ENCODE data around the gene PDE4D. TPM values are rescaled to one million over a fixed set of nuclear protein-coding genes. Genes with fewer than 3 reads are reported as not detected.

Gene PDE4D
- total and polyA plus RNA-seq, 2 donors (not counting 1 experiment from before 2014, with no cell fraction given) = 14.9 to 171 TPM

DNA sequence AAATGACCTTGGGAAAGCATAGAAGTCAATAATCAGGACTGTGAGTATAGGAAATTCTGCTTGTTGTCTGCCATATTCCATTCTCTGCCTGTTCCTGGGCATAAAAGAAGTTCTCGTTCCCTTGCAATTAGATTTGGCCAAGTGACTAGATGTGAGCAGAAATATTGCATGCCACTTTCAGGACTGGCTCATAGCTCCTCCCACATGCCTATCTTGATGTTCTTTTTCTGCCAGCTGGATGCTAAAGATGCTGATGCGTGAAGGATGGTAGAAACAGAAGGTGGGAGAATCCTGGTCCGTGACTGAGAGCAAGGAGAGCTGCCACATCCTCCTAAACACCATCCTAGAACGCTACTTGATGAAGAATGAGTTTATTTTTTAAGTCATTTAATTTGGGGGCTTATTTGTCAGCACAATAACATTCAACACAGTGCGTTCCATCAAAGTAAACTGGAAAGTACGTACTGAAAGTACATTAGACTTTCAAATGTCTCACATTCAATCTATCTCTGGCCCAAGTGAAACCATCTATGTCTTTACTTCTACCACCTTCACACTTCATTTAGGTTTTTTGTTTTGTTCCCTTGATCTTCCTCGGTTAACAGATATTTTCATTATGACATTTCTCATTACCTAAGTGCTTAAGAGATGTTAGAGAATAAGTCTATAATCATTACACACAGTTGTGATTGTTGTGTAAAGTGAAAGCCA is 662.1 kb downstream of the PDE4D start:
- CTCF ChIA-PET = no interaction called here
- ATAC-seq (ENCODE audit: low read depth) = no peak
- Mint-ChIP-seq H3K27me3 (no peaks in the 10 kb centered on the region), H3K4me1 (no peaks in the 10 kb centered on the region), H3K9me3 (ENCODE audit: insufficient read depth) (no peaks in the 10 kb centered on the region), H3K27ac (no peak overlapping the region), H3K4me3 (no peak overlapping the region)
- no peaks in the 10 kb centered on the region for H3K4me1 ChIP-seq (ENCODE audit: control insufficient read depth in 2 of 2, insufficient read depth in 2 of 2, low read length in 2 of 2)
- intact Hi-C loops (cut with micrococcal nuclease) = no loop called here
- no peak overlapping the region for H3K4me2 ChIP-seq (replicated peaks; ENCODE audit: low read depth, low read length, poor library complexity, severe bottlenecking)
- WGBS (ENCODE audit: insufficient coverage) = no CpG with 5 or more reads among the region's 7 CpGs
- no peak overlapping the region for H3K4me3 ChIP-seq (ENCODE audit: control extremely low read depth in 1 of 5, extremely low read depth in 1 of 5, insufficient read depth in 1 of 5, low read depth in 2 of 5, low read length in 4 of 5)
- H2AFZ ChIP-seq (ENCODE audit: insufficient read depth, low read depth, low read length, poor library complexity, severe bottlenecking) = no peak overlapping the region
- no peaks in the 10 kb centered on the region for H3K27me3 ChIP-seq (replicated peaks in 1 of 4; ENCODE audit: control extremely low read depth in 1 of 4, control insufficient read depth in 3 of 4, insufficient read depth in 4 of 4, low read length in 3 of 4)
- no peaks in the 10 kb centered on the region for H4K20me1 ChIP-seq (ENCODE audit: control insufficient read depth, insufficient read depth, low read length, poor library complexity, severe bottlenecking)
- H3K79me2 ChIP-seq (ENCODE audit: control insufficient read depth, insufficient read depth, low read length) = no peaks in the 10 kb centered on the region
- POLR2A ChIA-PET = no interaction called here
- DNase-seq = no peak
- H3K9ac ChIP-seq (ENCODE audit: low read length) = no peak overlapping the region
- H3K27ac ChIP-seq (ENCODE audit: low read length in 2 of 2) = no peak overlapping the region
- no peaks in the 10 kb centered on the region for H3K9me3 ChIP-seq (ENCODE audit: control extremely low read depth in 1 of 3, control insufficient read depth in 2 of 3, insufficient read depth in 1 of 3, low read length in 2 of 3)
- H3K36me3 ChIP-seq (replicated peaks in 1 of 2; ENCODE audit: control extremely low read depth in 1 of 2, control insufficient read depth in 1 of 2, extremely low read depth in 1 of 2, insufficient read depth in 2 of 2, low read length in 1 of 2) = no peaks in the 10 kb centered on the region
- TF ChIP-seq EZH2 (IDR thresholded peaks at IDR 0.05; ENCODE audit: borderline replicate concordance, insufficient read depth, low read depth, low read length, poor library complexity, severe bottlenecking) = no peak
- TF ChIP-seq, protein P1, sequence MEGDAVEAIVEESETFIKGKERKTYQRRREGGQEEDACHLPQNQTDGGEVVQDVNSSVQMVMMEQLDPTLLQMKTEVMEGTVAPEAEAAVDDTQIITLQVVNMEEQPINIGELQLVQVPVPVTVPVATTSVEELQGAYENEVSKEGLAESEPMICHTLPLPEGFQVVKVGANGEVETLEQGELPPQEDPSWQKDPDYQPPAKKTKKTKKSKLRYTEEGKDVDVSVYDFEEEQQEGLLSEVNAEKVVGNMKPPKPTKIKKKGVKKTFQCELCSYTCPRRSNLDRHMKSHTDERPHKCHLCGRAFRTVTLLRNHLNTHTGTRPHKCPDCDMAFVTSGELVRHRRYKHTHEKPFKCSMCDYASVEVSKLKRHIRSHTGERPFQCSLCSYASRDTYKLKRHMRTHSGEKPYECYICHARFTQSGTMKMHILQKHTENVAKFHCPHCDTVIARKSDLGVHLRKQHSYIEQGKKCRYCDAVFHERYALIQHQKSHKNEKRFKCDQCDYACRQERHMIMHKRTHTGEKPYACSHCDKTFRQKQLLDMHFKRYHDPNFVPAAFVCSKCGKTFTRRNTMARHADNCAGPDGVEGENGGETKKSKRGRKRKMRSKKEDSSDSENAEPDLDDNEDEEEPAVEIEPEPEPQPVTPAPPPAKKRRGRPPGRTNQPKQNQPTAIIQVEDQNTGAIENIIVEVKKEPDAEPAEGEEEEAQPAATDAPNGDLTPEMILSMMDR (IDR thresholded peaks at IDR 0.05) = no peak

DNA sequence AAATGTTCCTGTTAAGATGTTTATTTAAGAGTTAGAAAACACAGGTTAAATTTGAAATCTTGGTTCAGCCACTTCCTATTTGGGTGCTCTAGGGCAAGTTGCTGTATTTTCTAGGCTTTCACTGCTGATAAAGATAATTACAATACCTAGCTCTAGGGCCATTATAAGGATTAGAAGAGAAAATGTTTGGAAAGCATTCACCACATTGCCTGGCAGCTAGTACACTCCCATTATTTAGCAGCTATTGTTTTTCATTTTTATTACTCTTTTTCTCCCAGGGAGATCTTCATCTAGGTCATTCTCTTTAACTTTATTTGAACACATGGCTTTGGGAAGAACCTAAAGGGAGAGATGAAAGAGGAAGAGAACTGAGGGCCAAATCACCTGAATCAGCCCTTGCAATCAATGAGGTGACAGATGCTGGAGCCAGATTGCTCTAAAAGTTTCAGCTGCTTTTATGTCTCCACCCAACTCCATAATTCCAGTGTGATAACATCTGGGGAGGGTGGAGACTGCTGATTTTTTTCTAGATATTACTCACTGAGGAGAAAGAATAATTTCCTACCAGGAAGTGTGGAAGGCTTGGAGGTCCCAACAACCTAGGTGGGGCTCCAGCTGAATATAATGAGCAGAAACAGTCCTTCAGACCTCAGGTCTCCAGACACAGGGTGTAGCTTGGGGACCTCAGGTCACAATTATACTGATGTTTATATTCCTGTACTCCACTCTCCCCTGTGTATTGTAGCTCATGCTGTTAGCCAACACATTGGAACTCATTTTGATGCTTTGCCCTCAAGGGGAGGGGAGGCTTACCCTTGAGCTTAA is 670.6 kb downstream of the PDE4D start:
- CTCF ChIA-PET = interaction anchor here (0.8 to 2.1 kb wide), 3 partner anchors 34 to 324 kb away, joined by 3 to 8 read pairs (median 3); no protein-coding TSS in a partner anchor
- Mint-ChIP-seq H3K27ac (no peak overlapping the region), H3K4me1 (peaks cover 5% of the 10 kb centered on the region), H3K4me3 (no peak overlapping the region), H3K27me3 (no peaks in the 10 kb centered on the region), H3K9me3 (ENCODE audit: insufficient read depth) (peaks cover 8% of the 10 kb centered on the region)
- Histone ChIP-seq H3K9me3 (ENCODE audit: control extremely low read depth in 1 of 3, control insufficient read depth in 2 of 3, insufficient read depth in 1 of 3, low read length in 2 of 3) (no peaks in the 10 kb centered on the region), H3K79me2 (ENCODE audit: control insufficient read depth, insufficient read depth, low read length) (no peaks in the 10 kb centered on the region), H3K4me3 (ENCODE audit: control extremely low read depth in 1 of 5, extremely low read depth in 1 of 5, insufficient read depth in 1 of 5, low read depth in 2 of 5, low read length in 4 of 5) (no peak overlapping the region), H3K9ac (ENCODE audit: low read length) (no peak overlapping the region), H3K27me3 (replicated peaks in 1 of 4; ENCODE audit: control extremely low read depth in 1 of 4, control insufficient read depth in 3 of 4, insufficient read depth in 4 of 4, low read length in 3 of 4) (no peaks in the 10 kb centered on the region), H2AFZ (ENCODE audit: insufficient read depth, low read depth, low read length, poor library complexity, severe bottlenecking) (no peak overlapping the region), H3K27ac (ENCODE audit: low read length in 2 of 2) (no peak overlapping the region), H3K4me2 (replicated peaks; ENCODE audit: low read depth, low read length, poor library complexity, severe bottlenecking) (no peak overlapping the region), H3K4me1 (ENCODE audit: control insufficient read depth in 2 of 2, insufficient read depth in 2 of 2, low read length in 2 of 2) (no peaks in the 10 kb centered on the region), H3K36me3 (replicated peaks in 1 of 2; ENCODE audit: control extremely low read depth in 1 of 2, control insufficient read depth in 1 of 2, extremely low read depth in 1 of 2, insufficient read depth in 2 of 2, low read length in 1 of 2) (no peaks in the 10 kb centered on the region), H4K20me1 (ENCODE audit: control insufficient read depth, insufficient read depth, low read length, poor library complexity, severe bottlenecking) (no peaks in the 10 kb centered on the region)
- TF ChIP-seq EZH2 (IDR thresholded peaks at IDR 0.05; ENCODE audit: borderline replicate concordance, insufficient read depth, low read depth, low read length, poor library complexity, severe bottlenecking) = no peak
- TF ChIP-seq, protein P1 (IDR thresholded peaks at IDR 0.05) = no peak
- DNase-seq = no peak
- no peak for ATAC-seq (ENCODE audit: low read depth)
- POLR2A ChIA-PET = interaction anchor here (0.5 kb wide), 1 partner anchor 1318 kb away, joined by 3 read pairs; no protein-coding TSS in a partner anchor
- intact Hi-C loops (cut with micrococcal nuclease) = no loop called here
